Right lobe of liver (tissue), 4 donors: Measurements from ENCODE around the gene G3BP1.

Experiments
- CTCF ChIP-seq, 4 donors: fragments of 200-600 bp in 3 of 4; fragments of 450-650 bp in 1 of 4; IDR thresholded peaks; one replicate each; pipeline versions ENCODE4 v1.5.1 to v1.8.0; 2016 to 2022; ENCODE audit warnings: antibody characterized with exemption in 4 of 4, mild to moderate bottlenecking in 2 of 4
- POLR2A ChIP-seq: fragments of 450-650 bp; IDR thresholded peaks from one replicate; pipeline ENCODE4 v1.6.1; 2017; ENCODE audit warnings: antibody characterized with exemption, mild to moderate bottlenecking
- donor health status: DM: no; HTN: no; CAD: no.
- donor health status: DM: no; HTN: no; CAD: no.
- donor health status: DM: no; HTN: yes; CAD: no.

- TF ChIP-seq CTCF (IDR thresholded peaks at IDR 0.05) (no peak), POLR2A (no peak)
These were observed 38.2 kb upstream of the G3BP1 start for GRCh38 chr5:151733358-151734063.
